UCSD-AML1 (cell line): ENCODE results near the gene HOXC10.

ENCODE experiments used
- DNase-seq: peaks from one replicate; lab custom pipeline; 2025; ENCODE audit not compliant: unreplicated experiment; lab: John Stamatoyannopoulos, UW

Gene HOXC10

DNA sequence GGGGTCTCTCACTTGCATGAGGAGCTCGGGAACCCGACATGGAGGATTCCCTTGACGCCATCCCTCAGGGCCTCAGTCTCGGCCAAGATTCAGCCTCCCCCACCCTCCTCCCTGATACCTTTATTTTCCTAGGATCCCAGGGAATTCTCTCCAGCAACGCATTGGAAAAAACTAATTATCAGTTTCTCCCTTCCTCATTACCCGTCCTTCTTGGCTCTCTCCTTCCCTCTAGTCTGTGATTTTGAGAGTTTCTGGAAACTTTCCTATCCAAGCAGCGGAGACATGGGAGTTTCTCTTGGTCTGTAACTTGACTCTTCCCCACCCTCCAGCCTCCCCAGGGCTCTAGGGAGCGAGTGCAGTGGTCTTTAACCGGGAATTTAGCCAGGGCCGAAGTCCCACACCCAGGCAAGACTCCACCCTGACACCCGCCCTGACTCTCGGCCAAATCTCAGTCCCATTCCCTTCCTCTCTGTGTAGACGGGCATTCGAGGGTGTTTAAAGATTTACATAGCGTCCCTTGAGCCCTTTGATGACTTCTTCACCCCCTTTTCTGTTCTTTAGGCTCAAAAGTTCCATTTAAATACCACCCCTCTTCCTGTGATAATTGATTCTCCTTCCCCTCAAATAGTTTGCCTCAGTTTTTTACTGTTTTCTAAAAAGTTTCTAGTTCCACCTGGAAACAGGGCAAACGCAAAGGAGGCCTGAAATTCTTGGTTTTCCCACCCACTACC lies 54.6 kb downstream of the HOXC10 start:
- no peak for DNase-seq
